GM21526 (cell line): ENCODE results near the gene IMMP2L.

Experiments used
- ATAC-seq: cut with Tn5 transposase; IDR thresholded peaks from one replicate; pipeline ENCODE4 v1.9.1; 2021; ENCODE audit warnings: moderate library complexity; ENCODE audit not compliant: unreplicated experiment, low FRiP score

Gene IMMP2L

GRCh38 chr7:110803602-110804143 lies 758.6 kb downstream of the IMMP2L start:
- no peak for ATAC-seq

- peak; percentile 77 for ATAC-seq
These were observed 760.8 kb downstream of the IMMP2L start for GRCh38 chr7:110801502-110801901.

GRCh38 chr7:110800984-110801383 lies 761.3 kb downstream of the IMMP2L start:
- no peak for ATAC-seq

GRCh38 chr7:110797656-110798055 lies 764.6 kb downstream of the IMMP2L start:
- ATAC-seq: no peak

GRCh38 chr7:110790992-110791391 lies 771.3 kb downstream of the IMMP2L start:
- ATAC-seq: no peak

- no peak for ATAC-seq
These were observed 775.8 kb downstream of the IMMP2L start for GRCh38 chr7:110786328-110786965.

GRCh38 chr7:110784749-110785148 lies 777.5 kb downstream of the IMMP2L start:
- ATAC-seq: no peak

- ATAC-seq: no peak
These were observed 781.6 kb downstream of the IMMP2L start for GRCh38 chr7:110780712-110781111.

- ATAC-seq: no peak
These were observed 783.0 kb downstream of the IMMP2L start for GRCh38 chr7:110779339-110779738.

GRCh38 chr7:110775046-110775445 lies 787.2 kb downstream of the IMMP2L start:
- ATAC-seq: no peak

GRCh38 chr7:110774071-110774470 lies 788.2 kb downstream of the IMMP2L start:
- ATAC-seq: no peak

- ATAC-seq: no peak
These were observed 789.7 kb downstream of the IMMP2L start for GRCh38 chr7:110772615-110773014.

GRCh38 chr7:110771717-110772116 lies 790.6 kb downstream of the IMMP2L start:
- ATAC-seq: no peak

GRCh38 chr7:110767550-110768110 lies 794.7 kb downstream of the IMMP2L start:
- ATAC-seq: no peak

- ATAC-seq: no peak
These were observed 795.4 kb downstream of the IMMP2L start for GRCh38 chr7:110766864-110767263.

GRCh38 chr7:110764852-110765251 lies 797.4 kb downstream of the IMMP2L start:
- no peak for ATAC-seq

- ATAC-seq: no peak
These were observed 799.6 kb downstream of the IMMP2L start for GRCh38 chr7:110762546-110763225.

- ATAC-seq: no peak
These were observed 802.0 kb downstream of the IMMP2L start for GRCh38 chr7:110760341-110760740.

GRCh38 chr7:110759069-110759468 lies 803.2 kb downstream of the IMMP2L start:
- no peak for ATAC-seq

- ATAC-seq: no peak
These were observed 807.6 kb downstream of the IMMP2L start for GRCh38 chr7:110754649-110755048.

- ATAC-seq: no peak
These were observed 811.2 kb downstream of the IMMP2L start for GRCh38 chr7:110750931-110751605.
